Measurements from ENCODE around the gene RIC8B.

GRCh38 chr12:106886932-106887331, 112.5 kb downstream of the RIC8B start:
- no peak for TF ChIP-seq POLR2A (IDR thresholded peaks at IDR 0.05; ENCODE audit: low read depth, low read length)
- TF ChIP-seq TAF1 (IDR thresholded peaks at IDR 0.05; ENCODE audit: low read depth, low read length) = no peak
- no peak for TF ChIP-seq POLR2AphosphoS5 (IDR thresholded peaks at IDR 0.05; ENCODE audit: low read depth, low read length)
- no peak for TF ChIP-seq SPI1 (IDR thresholded peaks at IDR 0.05; ENCODE audit: low read depth, low read length)
- TF ChIP-seq PAX5 (IDR thresholded peaks at IDR 0.05; ENCODE audit: insufficient read depth, low read length, severe bottlenecking) = no peak
- TF ChIP-seq POU2F2 (IDR thresholded peaks at IDR 0.05; ENCODE audit: low read depth, low read length) = no peak
